A549 (cell line): ENCODE data around the gene LMO7.

Experiments
- JUNB ChIP-seq: fragments of >200 bp; sonication (Bioruptor Twin); formaldehyde crosslinking; IDR thresholded peaks from 2 replicates; pipeline ENCODE4 v1.6.1; 2016
- POLR2A ChIP-seq: IDR thresholded peaks from 2 replicates; pipeline ENCODE4 v1.6.1; 2012; ENCODE audit warnings: mild to moderate bottlenecking, low read length

DNA sequence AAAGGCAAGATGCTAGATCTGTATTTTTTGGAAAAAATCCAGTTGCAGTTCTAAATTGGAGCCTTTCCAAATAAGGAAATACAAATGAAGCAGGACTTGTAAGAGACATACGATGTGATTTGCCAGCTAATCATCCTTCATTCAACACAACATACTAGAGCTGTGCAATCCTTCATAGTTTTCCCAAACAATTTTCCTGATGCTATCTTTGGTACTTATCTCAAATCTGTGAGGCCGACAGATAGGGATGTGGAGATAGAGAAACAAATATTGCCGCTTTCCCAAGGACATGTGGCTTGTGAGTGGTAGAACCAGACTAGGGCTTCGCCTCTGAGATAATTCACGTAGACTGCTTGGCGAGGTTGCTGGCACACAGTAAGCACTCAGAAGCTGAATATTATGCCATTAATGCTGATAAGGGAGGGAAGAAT is 176.6 kb downstream of the LMO7 start:
- no peak for TF ChIP-seq POLR2A
- TF ChIP-seq JUNB: no peak
